T47D (cell line): ENCODE results near the gene CRADD.
A peak's percentile ranks its signal among the peaks of the same experiment; 100 is the strongest.

Experiments
- DNase-seq, 2 experiments: peaks; one replicate each; pipeline versions ENCODE4 v3.0.0 to v3.0.0-alpha.2; 2011 to 2012; ENCODE audit warnings: low read depth in 1 of 2, low spot score in 1 of 2
- JUND ChIP-seq: IDR thresholded peaks from 2 replicates; pipeline ENCODE4 v1.6.1; 2012; ENCODE audit warnings: low read depth
- in situ Hi-C: cut with HindIII; loops from 2 replicates; pipeline ENCODE4 v1.10.0; 2016; ENCODE audit warnings: low sequenced_read_pairs, low pct_unique_long_range_greater_than_20kb

CRADD gene

DNA sequence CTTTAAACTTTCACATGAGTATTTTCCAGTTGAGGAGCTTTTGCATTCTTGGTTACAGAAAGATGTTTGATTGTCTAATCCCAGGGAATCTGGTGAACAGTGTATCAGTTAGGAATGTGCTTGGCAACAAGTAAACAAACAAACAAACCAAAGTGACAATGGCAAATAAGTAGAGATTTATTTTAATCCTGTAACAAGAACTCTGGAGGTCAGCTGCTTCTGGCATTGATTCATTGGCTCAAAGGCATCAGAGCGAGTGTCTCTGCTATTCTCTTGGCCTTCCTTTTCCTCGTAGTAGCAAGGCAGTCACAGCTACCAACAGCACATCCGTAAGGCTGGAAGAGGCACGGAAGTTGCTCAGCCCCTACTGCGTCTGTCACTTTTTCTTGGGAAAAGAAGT, 37.2 kb downstream of the CRADD start:
- peak in 1 of 2 experiments; percentile 46 for DNase-seq
- in situ Hi-C loops: no loop called here
- TF ChIP-seq JUND: no peak

DNA sequence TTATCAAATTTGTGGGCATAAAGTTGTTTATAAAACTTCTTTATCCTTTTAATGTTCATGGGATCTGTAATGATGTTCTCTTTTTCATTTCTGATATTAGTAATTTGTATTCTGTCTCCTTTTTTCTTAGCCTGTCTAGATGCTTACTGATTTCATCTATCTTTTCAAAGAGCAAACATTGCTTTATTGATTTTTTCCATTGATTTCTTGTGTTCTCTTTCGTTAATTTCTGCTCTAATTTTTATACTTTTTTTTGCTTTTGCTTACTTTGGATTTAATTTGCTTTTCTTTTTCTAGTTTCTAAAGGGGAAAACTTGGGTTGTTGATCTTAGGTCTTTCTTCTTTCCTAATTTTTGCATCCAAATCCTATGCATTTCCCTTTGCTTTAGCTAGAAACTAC, 42.5 kb downstream of the CRADD start:
- DNase-seq: no peak
- TF ChIP-seq JUND: no peak
- in situ Hi-C loops: no loop called here

DNA sequence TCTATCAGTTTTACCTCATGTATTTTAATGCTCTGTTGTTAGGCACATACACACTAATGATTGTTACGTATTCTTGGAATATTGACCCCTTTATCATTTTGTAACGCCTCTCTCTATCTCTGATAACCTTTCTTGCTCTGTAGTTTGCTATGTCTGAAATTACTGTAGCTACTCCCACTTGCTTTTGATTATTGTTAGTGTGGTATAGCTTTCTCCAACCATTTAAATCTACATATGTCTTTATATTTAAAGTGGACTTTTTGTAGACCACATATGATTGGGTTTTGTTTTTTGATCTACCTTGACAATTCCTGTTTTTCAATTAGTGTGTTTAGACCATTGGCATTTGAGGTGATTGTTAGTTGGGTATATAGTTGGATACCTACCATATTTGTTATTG, 43.4 kb downstream of the CRADD start:
- in situ Hi-C loops: no loop called here
- no peak for TF ChIP-seq JUND
- DNase-seq: no peak

DNA sequence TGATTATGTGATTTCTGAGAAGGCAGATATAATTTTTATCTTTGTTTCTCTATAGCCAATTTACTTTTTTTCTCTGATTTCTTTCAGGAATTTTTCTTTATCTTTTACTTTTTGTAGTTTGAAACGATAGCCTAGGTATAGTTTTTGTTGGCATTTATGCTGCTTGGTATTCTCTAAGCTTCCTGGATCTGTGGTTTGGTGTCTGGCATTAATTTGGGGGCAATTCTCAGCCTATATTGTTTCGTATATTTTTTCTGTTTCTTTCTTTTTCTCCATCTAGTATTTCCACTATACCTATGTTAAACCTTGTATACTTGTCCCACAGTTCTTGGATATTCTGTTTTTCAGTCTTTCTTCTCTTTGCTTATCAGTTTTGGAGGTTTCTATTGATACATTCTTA, 45.0 kb downstream of the CRADD start:
- TF ChIP-seq JUND: no peak
- in situ Hi-C loops: no loop called here
- DNase-seq: no peak

- DNase-seq: peak in 1 of 2 experiments; percentile 77
- in situ Hi-C loops: no loop called here
- no peak for TF ChIP-seq JUND
Measured at GRCh38 chr12:93722835-93723567, 45.8 kb downstream of the CRADD start.

- TF ChIP-seq JUND: no peak
- in situ Hi-C loops: no loop called here
- DNase-seq: no peak
Measured at GRCh38 chr12:93723568-93723930, 46.4 kb downstream of the CRADD start.

GRCh38 chr12:93725531-93725930, 48.4 kb downstream of the CRADD start:
- in situ Hi-C loops: no loop called here
- no peak for DNase-seq
- TF ChIP-seq JUND: no peak

DNA sequence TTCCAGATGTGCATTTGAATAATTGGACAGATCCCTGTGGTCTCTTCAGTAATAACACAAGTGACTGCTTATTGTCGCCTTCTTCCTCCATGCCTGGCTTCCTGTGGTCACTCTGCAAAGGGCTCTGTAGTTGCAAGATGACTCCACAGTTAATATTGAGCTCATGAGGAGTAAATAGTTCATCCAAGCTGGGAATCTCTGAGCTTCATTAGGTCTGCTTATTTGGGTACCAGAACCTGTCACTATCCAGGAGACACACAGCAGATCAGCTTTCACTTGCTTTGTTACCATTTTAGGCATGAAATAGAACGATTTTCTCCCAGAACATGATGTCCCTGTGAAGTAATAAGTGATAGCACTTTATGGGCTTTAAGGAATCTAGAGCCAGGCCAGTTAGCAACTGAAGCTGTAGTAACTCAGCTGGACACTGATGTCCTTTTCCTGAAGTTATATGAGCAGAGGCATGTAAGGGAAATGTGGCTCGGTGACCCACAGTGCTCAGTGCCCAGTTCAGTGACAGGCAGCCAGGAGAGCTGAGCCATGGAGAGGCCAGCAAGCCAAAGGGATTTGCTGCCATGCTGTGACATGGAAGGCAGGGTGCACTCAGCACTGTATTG, 50.1 kb downstream of the CRADD start:
- DNase-seq: no peak
- in situ Hi-C loops: no loop called here
- TF ChIP-seq JUND: no peak

- DNase-seq: no peak
- TF ChIP-seq JUND: no peak
- in situ Hi-C loops: no loop called here
Measured at GRCh38 chr12:93727911-93728310, 50.7 kb downstream of the CRADD start.

- no peak for DNase-seq
- in situ Hi-C loops: no loop called here
- TF ChIP-seq JUND: no peak
Measured at GRCh38 chr12:93729934-93730333, 52.8 kb downstream of the CRADD start.

DNA sequence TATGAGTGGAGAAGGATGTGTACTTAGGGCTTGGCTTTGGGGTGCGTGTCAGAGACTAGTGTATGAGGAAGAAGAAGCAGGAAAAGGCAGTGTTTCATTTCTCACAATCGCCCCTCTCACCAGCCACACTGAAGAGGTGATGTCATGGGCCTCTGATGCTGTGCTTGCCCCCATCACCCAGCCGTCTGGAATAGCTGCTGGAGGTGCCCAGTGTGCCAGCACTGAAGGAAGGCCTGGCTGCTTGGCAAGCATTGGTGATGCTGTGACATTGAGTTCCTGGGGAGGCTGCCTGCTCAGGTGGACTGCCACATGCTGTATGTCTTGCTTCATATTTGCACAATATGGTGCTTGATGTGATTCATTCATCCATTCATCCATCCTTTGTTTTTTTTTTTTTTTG, 56.2 kb downstream of the CRADD start:
- no peak for TF ChIP-seq JUND
- no peak for DNase-seq
- in situ Hi-C loops: no loop called here

DNA sequence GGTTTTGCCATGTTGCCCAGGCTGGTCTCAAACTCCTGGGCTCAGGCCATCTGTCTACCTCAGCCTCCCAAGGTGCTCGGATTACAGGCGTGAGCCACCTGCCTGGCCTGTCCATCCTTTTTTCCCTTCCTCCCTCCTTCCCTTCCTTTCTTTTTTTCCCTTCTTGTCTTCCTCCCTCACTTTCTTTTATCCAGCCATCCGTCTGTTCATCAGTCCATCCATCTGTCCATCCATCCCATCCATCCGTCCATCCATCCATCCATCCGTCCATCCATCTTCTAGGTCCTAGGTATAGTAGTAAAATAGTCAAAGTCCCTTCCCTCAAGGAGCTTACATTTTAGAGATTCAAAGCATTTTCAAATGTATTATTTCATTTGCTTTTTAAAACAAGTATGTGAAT, 56.8 kb downstream of the CRADD start:
- no peak for TF ChIP-seq JUND
- no peak for DNase-seq
- in situ Hi-C loops: no loop called here

DNA sequence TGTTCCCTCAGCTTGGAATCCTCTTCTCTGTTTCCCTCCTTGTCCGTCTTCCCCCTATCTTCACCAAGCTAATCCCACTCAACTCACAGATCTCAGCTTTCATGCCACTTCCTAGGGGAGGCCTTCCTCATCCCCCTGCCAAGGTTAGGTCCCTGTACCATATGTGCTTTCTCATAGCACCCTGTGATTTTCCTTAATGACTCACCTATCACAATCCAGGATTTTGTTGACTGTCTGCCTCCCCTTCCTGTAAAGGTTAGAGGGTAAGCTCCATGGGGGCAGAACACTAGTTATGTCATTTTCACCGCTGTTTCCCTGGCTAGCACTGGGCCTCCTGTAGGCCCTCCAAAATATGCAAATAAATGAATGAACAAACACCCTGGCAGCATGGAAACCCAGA, 57.6 kb downstream of the CRADD start:
- no peak for TF ChIP-seq JUND
- no peak for DNase-seq
- in situ Hi-C loops: no loop called here
